GM10847 (cell line): ENCODE measurements around the gene NACC2.

Experiments used
- POLR2A ChIP-seq: IDR thresholded peaks from 2 replicates; pipeline ENCODE4 v1.6.1; 2011; ENCODE audit not compliant: insufficient read length; ENCODE audit errors: extremely low read depth

The NACC2 gene

DNA sequence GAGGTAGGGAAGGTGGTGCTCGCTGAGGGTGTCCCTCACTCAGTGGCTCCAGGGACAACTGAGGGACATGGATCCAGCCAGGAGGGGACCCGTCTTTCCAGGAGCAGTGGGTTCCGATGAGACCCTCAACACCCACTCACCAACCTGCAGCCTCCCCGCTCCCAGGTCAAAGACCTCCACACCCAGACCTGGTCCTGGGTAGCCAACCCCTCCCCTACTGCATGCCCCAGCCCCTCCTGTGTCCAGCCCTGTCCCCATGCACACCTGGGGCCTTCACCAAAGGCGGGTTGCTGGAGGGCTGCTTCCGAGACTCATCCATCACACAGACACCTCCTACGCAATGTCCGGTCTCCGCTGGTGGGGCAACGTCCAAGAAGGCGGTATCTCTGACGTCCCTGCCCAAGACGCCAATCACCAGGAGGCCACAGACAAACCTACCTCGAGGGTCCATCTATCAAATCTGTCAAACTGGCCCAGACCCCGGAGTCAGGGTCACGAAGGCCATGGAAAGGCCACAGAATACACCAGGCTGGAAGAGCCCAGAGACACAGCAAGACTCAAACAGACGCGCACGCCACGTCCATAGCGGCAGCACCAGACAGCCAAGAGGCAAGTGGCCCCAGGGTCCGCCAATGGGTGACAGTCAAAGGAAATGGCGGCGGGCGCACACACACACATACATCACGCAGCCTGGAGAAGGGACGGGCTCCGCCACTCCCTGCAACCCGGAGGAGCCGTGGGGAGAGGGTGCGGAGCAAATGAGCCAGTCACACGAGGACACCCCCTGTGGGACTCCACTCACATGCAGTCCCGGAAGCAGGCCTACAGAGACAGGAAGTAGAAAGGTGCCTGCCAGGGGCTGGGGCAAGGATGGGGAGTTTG, 10.8 kb downstream of the NACC2 start:
- TF ChIP-seq POLR2A: no peak

DNA sequence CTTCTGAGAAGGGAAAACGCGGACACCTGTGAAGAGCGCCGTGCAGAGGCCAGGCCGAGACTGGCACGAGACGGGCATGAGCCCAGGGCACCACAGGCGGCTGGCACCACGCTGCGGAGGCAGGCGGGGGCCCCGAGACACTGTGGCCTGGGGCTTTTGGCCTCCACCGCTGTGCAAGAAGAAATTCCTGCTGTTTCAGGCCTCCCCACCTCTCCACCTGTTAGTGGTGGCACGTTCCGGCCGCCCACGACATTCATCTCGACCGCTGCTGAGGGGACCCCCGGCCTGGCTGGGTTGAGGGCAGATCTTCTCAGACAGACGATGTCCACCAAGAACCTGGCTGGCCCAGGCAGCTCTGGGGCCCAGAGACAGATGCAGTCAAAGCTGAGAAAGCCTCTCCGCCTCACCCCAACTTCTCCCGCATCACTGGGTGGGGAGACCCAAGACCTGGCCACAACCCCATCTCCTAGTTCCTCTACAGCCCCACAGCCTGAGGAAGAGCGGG, 11.5 kb downstream of the NACC2 start:
- TF ChIP-seq POLR2A: no peak

DNA sequence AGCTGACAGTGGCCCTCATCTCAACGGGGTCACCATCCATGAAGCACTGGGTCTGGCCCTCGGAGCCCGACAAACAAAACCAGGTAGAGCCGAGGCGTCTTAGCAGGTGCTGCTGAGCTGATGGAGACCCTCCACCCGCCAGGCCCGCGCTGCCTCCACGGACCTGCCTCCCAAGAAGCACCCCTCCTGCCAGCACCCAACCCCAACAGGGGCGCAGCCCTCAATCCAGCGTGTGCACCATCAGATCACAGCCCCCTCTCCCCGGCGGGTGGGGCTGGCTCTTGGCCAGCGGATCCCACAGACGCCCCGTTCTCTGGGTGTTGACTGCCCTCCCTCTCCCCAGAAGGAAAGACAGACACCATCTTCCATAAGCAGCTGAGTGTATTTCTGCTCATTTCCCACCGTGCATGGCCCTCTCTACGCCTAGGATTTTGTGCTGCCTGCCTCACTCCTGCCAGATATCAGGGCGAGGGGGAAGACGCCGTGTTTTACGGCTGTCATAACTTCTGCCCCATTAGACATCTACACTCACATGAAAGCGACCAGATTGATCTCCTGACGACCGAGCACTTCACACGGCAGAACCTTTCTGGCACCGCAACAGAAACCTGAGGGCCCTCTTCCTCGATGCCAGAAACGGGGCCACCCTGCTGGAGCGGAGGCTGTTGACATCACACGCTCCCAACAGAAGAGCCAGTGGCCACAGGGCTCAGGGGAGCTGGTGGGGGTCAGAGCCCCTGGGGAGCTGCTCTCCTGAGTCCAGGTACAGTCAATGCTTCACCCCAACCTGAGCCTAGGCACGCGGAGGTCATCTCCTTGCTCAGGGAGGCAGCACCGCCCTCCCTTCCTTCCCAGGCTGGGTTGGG, 12.4 kb downstream of the NACC2 start:
- TF ChIP-seq POLR2A: no peak

DNA sequence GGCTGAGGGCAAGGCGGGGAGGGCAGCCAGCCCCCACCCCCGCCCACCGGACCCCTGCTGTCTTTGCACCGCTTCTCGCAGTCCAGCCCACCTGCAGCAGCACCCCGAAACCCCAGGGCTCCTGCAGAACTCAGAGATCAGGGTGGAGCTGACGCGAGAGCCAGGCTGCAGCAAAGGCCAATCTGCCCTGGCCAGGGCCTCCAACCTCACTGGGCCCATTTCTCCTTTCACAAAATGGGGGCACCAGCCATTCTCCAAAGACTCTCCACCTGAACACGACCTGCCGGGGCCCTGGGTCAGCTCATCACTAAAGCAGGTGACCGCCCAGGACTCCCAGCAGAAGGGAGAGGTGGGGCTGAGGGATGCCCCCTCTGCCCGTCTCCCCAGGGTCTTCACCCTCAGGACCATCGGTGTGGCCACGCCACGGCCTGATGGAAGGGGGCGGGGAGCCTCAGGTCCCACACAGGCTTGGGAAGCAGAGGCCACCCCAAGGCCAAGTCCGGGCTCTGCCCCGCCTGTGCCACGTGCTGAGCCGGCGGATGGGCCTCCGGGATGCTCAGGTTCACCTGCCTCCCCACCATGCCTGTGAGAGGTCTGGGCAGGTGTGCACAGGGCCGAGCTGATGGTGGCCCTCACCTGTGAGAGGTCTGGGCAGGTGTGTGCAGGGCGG, 13.1 kb downstream of the NACC2 start:
- TF ChIP-seq POLR2A: no peak

DNA sequence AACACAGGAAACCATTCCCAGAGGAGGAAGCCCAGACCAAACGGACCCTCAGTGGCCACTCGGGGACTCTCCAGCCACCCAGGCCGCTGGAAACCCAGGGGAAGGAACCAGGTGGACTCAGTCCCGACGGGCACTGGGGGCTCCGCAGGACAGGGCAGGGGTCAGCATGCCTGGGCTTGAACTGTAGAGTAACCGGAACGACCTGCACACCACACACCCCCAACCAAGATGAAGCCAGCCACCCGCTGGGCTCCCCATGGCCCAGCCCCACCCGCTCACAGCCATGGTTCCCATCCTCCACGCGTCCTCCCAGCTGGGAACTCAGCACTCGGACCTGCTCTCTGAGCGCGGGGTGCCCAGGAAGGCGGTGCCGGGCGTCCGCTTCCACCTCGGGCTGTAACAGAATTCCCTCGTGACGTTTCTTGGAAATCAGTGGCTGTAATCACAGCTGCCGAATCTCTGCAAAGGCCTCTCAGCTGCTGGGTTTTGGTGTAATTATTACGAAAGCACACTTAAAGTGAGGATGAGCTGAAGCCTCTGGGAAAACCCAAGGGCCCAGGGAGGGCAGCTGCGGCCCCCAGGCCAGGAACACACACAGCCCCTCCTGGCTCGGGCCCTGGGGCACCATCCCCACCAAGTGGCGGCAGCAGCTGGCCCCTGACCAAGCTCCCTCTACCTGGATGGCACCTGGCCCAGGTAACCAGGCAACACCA, 13.8 kb downstream of the NACC2 start:
- no peak for TF ChIP-seq POLR2A

DNA sequence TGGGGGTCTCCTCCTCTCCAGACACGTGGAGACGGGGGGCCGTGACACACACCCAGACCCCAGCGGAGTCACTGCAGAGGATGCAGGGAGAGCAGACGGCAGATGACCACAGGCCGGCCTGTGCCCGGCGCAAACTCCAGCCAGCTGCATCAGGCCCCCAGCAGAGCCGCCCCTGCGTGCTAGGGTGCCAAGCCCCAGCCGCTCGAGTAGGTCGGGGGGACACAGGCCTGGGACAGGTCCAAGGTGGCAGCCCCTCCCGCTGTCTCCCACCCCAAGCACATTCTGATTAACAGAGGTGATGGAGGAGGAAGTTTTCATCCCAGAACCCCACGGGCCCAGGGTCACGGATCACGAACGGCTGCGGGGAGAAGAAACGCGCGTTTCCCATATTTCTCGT, 14.4 kb downstream of the NACC2 start:
- TF ChIP-seq POLR2A: no peak

DNA sequence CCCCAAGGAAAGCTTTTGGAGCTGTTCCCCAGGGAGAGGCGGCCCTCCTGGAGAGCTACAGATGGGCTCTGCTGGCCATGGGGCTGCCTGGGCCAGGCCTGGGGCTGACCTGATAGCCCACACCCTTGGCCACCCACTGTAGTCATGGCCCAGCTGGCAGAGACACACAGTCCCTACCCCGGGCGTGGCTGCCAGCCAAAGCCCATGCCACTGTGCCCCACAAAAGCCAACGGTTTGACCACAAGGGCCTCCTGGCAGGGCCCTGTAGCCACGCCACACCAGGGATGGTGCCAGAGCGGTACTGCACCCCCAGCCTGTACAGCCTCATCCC, 15.2 kb downstream of the NACC2 start:
- TF ChIP-seq POLR2A: no peak

DNA sequence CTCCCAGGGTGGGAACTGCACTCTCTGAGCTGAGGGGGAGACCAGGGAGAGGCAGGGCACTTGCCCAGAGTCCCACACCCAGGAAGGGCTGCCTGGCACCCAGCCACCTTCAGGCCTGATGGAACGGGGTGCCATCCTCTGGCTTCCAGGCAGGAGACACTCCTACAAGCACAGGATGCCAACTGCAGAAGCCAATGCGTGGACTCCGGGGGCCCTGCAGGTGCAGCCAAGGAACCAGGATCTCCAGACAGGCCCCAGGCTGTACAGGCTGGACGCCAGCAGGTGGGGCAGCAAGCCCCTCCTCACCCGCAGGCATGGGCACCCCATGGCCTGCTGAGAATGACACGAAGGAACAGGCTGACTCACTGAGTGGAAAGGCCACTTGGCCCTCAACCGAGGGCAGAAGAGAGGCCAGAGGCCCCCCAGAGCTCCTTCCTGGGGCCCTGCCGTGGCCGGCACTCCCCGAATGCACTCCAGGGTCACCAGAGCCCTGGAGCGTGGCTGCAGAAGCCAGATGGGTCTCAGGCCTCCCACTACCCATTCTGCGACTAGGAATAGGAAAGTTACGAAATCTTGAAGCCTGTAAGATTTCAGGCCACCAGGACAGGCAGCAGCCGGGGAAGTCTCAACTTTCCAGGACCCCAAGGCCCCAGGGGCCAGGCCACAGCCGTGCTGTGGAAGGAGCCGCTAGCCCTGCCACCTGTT, 15.7 kb downstream of the NACC2 start:
- no peak for TF ChIP-seq POLR2A

DNA sequence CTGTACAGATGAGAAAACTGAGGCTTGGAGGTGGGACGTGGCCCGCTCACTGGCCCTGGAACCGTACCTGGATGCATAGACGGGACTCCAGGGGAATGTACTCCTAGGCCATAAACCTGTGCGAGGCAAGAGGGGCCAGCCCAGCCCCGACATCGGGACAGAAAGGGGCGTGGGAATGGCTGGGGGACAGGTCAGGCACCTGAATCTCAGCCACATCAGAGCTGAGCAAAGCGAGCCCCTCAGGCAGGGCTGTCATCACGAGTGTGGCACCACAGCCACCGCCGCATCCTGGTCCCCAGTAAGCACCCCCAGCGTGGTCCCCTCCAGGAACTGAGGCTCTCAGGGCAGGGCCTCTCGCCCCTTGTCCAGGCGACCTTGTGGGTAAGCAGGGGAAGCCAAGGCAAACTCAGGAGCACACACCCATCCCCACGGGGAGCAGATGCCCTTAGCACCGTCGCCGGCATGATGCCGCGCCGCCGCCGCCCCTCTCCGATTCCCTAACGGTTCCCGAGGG, 16.5 kb downstream of the NACC2 start:
- TF ChIP-seq POLR2A: no peak

DNA sequence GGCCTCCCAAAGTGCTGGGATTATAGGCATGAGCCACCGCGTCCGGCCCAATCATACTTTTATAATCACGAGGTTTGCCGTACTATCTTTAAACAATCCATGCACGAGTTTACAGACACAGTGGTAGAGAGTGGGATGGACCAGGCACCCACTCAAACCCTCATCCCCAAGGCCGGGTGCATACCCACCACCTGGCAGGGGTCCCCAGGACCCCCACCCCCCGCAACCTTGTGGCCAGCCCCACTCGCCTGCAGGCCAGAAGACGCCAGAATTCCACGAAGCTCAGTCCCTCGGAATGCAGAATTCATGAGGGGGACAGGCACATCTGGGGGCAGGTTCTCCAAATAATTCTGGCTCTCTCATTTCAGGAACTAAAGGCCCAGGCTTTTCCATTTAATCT, 17.1 kb downstream of the NACC2 start:
- no peak for TF ChIP-seq POLR2A

DNA sequence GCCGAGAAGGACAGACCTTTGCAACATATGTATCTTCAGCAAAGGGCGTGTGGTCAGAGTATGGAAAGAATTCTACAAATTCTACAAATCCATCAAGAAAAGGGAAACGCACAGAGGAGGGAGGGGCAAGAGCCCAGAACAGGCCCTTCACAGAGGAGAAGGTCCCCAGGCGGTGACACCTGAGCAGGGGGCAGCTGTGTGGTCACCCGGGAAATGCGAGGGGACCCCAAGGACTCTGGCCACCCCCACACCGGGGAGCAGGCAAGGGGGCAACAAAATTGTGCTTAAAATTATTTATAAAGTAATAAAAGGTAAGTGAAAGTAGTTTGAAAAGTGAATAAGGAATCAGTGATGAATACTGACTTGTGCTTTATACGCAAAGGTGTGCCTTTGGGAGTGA, 17.6 kb downstream of the NACC2 start:
- TF ChIP-seq POLR2A: no peak

DNA sequence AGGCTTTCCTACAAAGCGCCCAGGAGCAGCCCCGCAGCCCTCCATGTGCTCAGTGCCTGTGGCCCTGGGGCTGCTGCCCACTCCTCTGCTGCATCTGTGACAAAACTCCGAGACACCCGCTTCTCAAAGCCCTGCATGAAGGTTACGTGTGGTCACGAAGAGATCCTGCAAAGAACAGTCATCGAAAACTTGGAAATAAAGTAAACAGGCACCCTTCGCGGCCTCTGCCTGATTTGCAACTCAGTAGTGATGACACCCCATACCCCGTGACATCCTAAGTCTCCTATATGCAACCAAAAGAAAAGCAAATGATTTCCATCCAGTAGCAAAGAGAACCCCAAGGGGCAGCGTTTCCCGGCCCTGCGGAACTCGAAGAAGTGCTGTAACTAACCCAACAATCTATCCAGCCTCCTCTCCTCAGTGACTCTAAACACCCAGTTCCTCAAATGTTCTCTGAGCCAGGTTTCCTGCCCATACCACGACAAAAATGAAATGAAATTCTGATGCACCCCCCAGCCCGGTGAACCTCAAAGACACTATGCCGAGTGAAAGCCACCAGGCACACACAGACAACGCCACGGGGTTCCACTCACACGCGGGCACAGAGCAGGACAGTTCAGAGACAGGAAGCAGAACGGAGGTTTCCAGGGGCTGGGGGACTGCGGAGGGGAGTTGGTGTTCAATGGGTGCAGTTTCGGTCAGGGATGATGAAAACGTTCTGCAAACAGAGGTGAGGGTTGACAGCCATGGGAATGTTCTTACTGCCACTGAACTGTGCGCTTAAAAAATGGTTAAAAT, 19.0 kb downstream of the NACC2 start:
- TF ChIP-seq POLR2A: no peak

DNA sequence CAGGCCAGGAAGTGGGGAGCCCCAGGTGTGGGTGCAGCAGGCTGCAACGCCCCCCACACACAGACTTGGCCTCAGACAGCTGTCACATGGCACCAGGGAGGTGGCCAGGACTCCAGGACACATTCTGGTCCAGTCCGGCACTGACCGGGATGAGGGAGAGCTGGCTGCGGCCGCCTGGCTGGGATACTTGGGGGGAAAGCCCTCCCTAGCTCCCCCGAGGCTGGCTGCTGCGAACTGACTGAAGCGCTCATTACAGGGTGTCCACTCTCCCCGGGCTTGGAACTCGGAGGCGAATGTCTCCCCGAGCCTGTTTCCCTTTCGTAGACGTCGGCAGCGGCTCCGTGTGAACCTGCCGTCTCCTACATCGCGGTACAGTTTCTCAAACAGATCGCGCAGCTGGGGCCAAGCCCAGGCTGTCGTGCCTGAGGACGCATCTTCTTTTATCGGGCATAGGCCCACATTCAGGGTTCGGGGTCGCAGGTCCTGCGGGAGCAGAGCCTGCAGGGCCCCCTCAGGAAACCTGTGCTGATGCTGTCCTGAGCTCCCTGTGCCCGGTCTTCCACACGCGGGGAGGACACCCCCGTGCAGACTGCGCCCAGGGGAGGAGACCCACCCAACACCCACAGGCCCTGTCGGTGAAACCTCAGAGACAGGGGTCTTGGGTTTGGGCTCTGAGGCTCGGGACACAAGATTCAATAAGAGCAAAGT, 19.8 kb downstream of the NACC2 start:
- TF ChIP-seq POLR2A: no peak
